ENCODE data around the gene SRSF12. TPM values are rescaled to one million over a fixed set of nuclear protein-coding genes. Genes with fewer than 3 reads are reported as not detected.

Gene SRSF12
- total RNA-seq, 2 donors from 2014 or later = 1.0 to 5.7 TPM

DNA sequence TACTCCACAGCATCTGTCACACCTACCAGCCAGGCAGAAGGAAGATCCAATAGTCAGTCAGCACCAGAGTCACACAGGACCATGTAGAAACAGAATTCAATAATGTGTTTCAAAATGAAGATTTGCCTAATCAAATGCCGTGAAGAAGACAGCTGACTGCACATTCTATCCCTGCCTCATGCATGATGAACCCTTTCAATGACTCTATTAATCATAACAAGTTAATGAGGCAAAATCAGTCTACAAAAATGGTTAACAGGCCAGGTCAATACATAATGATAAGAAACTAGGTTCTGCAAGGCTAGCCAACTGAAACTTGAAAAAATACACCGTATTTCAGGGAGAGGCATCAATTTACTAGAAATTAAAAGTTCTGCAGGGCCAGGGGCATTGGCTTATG is 44.0 kb downstream of the SRSF12 start:
- H3K27ac ChIP-seq = no peak overlapping the region

DNA sequence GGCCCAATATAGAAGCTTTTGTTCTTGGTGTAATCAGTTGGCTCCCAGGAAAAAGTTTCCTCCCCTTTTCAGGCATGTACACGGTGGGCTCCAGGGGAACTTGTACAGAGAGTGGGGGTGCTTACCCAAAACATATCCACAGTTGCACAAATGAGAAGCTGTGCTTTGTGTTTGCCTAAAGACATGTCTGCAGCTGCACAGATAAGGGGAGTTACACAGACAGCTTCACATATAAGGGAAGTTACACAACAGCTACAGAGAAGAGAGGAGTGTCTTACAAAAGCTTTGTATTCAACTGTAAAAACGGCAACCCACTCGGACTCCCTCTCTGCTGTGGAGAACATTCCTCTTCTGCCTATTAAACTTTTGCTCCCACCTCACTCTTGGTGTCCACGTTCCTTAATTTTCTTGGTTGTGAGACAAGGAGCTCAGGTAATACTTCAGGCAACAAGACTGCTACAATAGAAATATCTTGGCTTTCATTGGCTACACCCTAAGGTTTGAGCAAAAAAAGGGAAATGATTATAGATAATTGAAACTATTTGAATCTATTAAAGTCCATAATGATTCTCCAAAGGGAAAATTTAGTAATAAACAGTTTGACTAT is 44.8 kb downstream of the SRSF12 start:
- no peaks in the 10 kb centered on the region for H3K27me3 ChIP-seq (replicated peaks; ENCODE audit: insufficient read depth)
- H3K4me3 ChIP-seq = no peak overlapping the region
- no peaks in the 10 kb centered on the region for H3K4me1 ChIP-seq (replicated peaks)
- DNase-seq (ENCODE audit: low spot score) = no peak
- no peaks in the 10 kb centered on the region for H3K36me3 ChIP-seq
- WGBS = 25% methylated on average over 4 of the region's 4 CpGs
- H3K9me3 ChIP-seq = no peaks in the 10 kb centered on the region
- intact Hi-C loops (cut with DNase I) = no loop called here
- TF ChIP-seq POLR2A (IDR thresholded peaks at IDR 0.05) (no peak), POLR2AphosphoS5 (IDR thresholded peaks at IDR 0.05) (no peak)
- TF ChIP-seq, protein P1, sequence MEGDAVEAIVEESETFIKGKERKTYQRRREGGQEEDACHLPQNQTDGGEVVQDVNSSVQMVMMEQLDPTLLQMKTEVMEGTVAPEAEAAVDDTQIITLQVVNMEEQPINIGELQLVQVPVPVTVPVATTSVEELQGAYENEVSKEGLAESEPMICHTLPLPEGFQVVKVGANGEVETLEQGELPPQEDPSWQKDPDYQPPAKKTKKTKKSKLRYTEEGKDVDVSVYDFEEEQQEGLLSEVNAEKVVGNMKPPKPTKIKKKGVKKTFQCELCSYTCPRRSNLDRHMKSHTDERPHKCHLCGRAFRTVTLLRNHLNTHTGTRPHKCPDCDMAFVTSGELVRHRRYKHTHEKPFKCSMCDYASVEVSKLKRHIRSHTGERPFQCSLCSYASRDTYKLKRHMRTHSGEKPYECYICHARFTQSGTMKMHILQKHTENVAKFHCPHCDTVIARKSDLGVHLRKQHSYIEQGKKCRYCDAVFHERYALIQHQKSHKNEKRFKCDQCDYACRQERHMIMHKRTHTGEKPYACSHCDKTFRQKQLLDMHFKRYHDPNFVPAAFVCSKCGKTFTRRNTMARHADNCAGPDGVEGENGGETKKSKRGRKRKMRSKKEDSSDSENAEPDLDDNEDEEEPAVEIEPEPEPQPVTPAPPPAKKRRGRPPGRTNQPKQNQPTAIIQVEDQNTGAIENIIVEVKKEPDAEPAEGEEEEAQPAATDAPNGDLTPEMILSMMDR (IDR thresholded peaks at IDR 0.05) = no peak
- no peak overlapping the region for H3K27ac ChIP-seq

More for the DNA sequence above, 44.0 kb downstream of the SRSF12 start:
- no peak for DNase-seq (ENCODE audit: low spot score)
- Histone ChIP-seq H3K36me3 (no peaks in the 10 kb centered on the region), H3K27me3 (replicated peaks; ENCODE audit: insufficient read depth) (no peaks in the 10 kb centered on the region), H3K4me3 (no peak overlapping the region), H3K9me3 (no peaks in the 10 kb centered on the region), H3K4me1 (replicated peaks) (no peaks in the 10 kb centered on the region)
- TF ChIP-seq POLR2A (IDR thresholded peaks at IDR 0.05) (no peak), POLR2AphosphoS5 (IDR thresholded peaks at IDR 0.05) (no peak)
- TF ChIP-seq, protein P1 (IDR thresholded peaks at IDR 0.05) = no peak
- intact Hi-C loops (cut with DNase I) = no loop called here
- 86% methylated on average over 2 of the region's 2 CpGs for WGBS

DNA sequence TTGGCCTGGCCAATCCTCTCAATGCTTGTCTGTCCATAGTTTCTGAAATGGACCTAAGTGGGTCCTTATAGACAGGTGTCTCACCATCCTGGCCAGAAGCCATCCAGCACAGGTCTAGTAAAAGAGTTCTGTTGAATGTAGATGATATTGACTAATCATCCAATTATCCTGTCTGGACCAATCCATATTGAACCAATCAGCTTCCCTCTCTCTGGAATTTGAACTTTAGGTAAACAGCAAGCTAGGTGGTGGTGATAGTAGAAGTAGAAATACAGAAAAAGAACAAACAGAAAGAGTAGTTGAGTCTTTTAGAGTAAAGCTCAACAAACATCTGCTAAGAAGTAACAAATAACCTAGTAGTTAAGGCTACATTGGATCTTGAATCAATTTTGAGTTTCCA is 46.8 kb downstream of the SRSF12 start:
- Histone ChIP-seq H3K4me1 (replicated peaks) (no peaks in the 10 kb centered on the region), H3K36me3 (no peaks in the 10 kb centered on the region), H3K9me3 (no peaks in the 10 kb centered on the region), H3K27ac (no peak overlapping the region), H3K4me3 (no peak overlapping the region), H3K27me3 (replicated peaks; ENCODE audit: insufficient read depth) (no peaks in the 10 kb centered on the region)
- DNase-seq (ENCODE audit: low spot score) = no peak
- intact Hi-C loops (cut with DNase I) = no loop called here
- no peak for TF ChIP-seq POLR2A (IDR thresholded peaks at IDR 0.05)
- no peak for TF ChIP-seq POLR2AphosphoS5 (IDR thresholded peaks at IDR 0.05)
- TF ChIP-seq, protein P1 (IDR thresholded peaks at IDR 0.05) = no peak

DNA sequence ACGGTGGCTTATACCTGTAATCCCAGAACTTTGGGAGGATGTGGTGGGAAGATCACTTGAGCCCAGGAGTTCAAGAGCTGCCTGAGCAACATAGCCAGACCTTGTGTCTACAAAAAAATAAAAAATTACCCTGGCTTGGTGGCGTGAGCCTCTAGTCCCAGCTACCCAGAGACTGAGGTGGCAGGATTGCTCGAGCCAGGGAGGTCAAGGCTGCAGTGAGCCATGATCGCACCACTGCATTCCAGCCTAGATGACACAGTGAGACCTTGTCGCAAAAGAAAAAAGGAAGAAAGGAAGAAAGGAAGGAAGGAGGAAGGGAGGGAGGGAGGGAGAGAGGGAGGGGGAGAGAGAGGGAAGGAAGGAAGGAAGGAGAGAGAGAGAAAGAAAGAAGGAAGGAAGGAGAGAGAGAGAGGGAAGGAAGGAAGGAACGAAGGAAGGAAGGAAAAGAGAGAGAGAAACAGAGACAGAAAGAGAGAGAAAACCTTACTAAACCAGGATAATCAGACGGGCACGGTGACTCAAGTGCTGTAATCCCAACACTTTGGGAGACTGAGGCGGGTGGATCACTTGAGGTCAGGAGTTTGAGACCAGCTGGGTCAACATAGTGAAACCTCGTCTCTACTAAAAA is 48.2 kb downstream of the SRSF12 start:
- Histone ChIP-seq H3K4me1 (replicated peaks) (no peaks in the 10 kb centered on the region), H3K36me3 (no peaks in the 10 kb centered on the region), H3K27me3 (replicated peaks; ENCODE audit: insufficient read depth) (no peaks in the 10 kb centered on the region), H3K27ac (no peak overlapping the region), H3K4me3 (no peak overlapping the region), H3K9me3 (no peaks in the 10 kb centered on the region)
- 90% methylated on average over 10 of the region's 10 CpGs for WGBS
- no peak for TF ChIP-seq POLR2AphosphoS5 (IDR thresholded peaks at IDR 0.05)
- intact Hi-C loops (cut with DNase I) = no loop called here
- DNase-seq (ENCODE audit: low spot score) = no peak

DNA sequence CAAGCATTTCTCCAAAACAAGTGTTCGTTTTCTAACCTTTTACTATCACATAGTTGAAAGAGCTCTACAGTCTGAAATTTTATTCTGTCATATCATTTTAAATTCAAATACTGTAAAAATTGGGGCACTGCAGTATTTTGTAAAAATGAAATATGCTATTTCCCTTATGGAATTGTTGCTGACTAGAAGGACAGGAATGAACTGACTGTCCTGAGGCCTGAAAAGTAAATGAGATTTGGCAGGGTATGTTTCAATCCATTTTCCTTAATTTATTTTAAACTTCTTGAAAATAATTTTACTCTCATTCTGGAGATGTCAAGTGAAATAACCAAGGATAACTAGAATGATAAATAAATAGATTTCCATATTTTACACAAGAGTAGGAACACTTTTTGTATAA is 49.2 kb downstream of the SRSF12 start:
- no peaks in the 10 kb centered on the region for H3K9me3 ChIP-seq
- intact Hi-C loops (cut with DNase I) = no loop called here
- H3K27ac ChIP-seq = no peak overlapping the region
- DNase-seq (ENCODE audit: low spot score) = no peak
- no peaks in the 10 kb centered on the region for H3K36me3 ChIP-seq
- no peak overlapping the region for H3K4me3 ChIP-seq
- no peak for TF ChIP-seq POLR2AphosphoS5 (IDR thresholded peaks at IDR 0.05)
- TF ChIP-seq, protein P1 (IDR thresholded peaks at IDR 0.05) = no peak
- TF ChIP-seq POLR2A (IDR thresholded peaks at IDR 0.05) = no peak
- H3K4me1 ChIP-seq (replicated peaks) = no peaks in the 10 kb centered on the region
- 88% methylated on average over 1 of the region's 1 CpG for WGBS
- no peaks in the 10 kb centered on the region for H3K27me3 ChIP-seq (replicated peaks; ENCODE audit: insufficient read depth)

Data from prostate gland (tissue), 2 donors.